HG02981 (cell line): Measurements from ENCODE around the gene ABCF3.
A peak's percentile ranks its signal among the peaks of the same experiment; 100 is the strongest.

Experiments used
- ATAC-seq: cut with Tn5 transposase; IDR thresholded peaks from one replicate; pipeline ENCODE4 v1.9.1; 2021; ENCODE audit warnings: mild to moderate bottlenecking, moderate library complexity; ENCODE audit not compliant: unreplicated experiment

The ABCF3 gene

DNA sequence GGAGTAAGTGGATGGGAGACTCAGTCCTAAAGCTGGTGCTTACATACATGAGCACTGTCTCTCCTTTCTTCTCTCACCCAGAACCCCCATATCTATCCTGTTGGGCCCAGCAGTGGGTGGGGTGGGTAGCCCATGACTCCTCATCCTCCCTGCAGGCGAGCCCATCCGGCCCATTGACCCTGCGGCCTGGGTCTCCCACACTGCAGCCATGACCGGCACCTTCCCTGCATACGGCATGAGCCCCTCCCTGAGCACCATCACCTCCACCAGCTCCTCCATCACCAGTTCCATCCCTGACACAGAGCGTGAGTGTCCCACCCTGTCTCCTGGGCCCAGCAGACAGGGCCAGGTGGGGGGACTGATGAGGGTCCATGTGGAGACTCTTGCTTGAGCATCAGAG is 19.3 kb upstream of the ABCF3 start:
- ATAC-seq: no peak

DNA sequence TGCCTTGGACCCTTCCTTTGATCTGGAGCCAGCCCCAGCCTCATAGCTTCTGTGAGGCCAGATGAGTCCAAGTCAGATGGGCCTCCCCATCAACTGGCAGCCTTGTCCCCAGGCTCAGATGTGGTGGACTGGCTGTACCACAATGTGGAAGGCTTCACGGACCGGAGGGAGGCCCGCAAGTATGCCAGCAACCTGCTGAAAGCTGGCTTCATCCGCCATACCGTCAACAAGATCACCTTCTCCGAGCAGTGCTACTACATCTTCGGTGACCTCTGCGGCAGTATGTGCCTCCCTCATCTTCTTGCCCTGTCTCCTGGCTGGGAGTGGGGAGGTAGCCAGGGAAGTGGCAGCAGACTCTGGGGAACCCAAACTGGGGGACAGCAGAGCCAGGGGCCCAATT is 18.2 kb upstream of the ABCF3 start:
- ATAC-seq: no peak

DNA sequence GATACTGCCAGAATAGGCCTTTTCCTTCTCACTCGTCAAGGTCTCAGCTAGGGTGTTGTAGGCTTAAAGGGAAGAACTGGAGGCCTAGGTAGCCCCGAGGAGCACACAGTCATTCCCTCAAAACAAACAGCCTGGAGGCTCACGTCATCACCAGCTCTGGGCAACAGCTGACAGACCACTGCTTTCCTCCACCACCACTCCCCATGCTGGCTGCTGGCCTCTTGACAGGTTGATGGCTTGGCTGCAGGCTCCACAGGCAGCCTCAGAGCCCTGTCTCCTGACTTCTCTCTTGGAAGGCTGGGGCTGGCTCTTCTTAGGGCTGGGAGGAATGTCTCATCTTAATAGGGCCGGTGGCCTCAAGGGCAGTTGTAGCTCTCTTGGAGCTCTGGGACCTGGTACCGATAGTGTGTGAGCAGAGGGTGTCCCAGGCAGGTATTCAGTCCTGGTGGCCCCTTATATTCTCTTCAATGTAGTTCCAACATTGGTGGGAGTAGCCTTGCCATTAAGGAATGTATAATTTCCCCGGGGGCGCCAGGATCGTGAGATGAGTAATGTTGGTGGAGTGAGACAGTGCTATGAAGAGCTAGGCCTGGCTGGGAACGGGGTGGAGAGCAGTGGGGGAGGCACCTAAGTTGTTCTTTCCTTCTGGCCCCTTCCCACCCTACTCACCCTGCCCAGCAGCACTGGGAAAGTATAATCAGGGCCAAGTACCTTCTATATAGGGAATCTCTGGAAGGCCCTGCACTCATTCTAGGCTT is 17.5 kb upstream of the ABCF3 start:
- ATAC-seq: no peak

DNA sequence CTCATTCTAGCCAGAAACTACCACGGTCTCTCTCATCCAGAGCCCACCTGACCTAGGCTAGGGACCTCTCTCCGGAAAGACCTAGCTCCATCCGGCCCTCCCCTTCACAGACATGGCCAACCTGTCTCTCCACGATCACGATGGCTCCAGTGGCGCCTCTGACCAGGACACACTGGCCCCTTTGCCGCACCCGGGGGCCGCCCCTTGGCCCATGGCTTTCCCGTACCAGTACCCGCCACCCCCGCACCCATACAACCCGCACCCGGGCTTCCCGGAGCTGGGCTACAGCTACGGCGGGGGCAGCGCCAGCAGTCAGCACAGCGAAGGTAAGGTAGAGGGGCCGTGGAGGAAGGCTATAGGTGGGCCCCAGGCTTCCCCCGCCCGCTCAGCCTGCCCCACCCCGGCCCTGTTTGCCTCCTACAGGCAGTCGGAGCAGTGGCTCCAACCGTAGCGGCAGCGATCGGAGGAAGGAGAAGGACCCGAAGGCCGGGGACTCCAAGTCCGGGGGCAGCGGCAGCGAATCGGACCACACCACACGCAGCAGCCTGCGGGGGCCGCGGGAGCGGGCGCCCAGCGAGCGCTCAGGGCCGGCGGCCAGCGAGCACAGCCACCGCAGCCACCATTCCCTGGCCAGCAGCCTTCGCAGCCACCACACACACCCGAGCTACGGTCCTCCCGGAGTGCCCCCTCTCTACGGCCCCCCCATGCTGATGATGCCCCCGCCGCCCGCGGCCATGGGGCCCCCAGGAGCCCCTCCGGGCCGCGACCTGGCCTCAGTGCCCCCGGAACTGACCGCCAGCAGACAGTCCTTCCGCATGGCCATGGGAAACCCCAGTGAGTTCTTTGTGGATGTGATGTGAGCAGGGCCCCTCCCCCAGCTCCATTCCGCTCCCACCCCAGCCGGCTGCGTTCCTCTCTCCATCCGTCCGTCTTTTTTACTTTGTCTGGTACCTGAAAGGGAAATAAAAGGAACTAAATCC is 15.8 kb upstream of the ABCF3 start:
- no peak for ATAC-seq

DNA sequence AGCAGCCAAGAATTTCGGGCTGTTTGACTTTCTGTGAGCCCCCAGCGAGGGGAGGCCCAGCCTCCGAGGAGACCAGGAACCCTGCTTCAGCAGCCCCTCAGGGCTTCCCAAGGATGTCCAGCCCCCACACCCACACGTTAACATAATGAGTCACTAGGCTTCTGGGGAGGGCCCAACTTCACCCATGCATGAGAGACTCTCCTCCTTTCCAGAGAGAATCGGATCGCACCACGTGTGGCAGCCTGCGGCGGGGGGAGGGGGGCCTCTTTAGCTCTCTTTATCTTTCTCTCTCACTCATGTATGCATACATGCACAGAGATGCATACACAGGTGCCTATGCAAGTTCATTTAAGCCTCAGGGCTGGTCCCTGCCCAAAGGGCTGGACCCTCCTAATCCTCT is 14.4 kb upstream of the ABCF3 start:
- no peak for ATAC-seq

DNA sequence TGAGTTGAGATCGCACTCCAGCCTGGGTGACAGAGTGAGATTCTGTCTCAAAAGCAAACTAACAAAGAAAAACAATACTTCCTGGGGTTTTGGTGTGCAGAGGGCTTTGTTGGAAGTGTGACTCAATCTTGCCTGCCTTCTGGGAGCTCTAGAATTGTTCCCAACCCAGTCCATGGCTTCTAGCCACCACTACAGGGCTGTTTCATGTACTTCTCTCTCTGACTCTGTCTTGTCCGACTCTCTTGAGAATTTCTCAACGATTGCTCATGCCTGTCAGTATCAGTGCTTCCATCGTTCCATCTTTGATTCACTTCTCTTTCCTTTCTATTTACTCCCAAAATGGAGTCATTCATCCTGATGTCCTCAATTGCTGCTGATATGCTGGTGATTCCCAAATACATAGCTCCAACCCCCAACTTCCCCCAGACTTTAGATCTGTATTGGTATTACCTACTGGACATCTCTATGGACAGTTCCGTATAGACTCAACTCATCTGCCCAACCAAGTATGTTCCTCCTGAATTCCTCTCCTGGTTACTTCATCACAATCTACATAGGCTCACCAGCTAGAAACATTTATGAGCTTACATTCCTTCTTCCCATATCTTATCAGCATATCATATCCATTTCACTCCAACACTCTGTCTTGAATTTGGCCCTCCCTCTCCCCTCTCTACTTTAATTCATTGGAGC is 13.2 kb upstream of the ABCF3 start:
- ATAC-seq: no peak

DNA sequence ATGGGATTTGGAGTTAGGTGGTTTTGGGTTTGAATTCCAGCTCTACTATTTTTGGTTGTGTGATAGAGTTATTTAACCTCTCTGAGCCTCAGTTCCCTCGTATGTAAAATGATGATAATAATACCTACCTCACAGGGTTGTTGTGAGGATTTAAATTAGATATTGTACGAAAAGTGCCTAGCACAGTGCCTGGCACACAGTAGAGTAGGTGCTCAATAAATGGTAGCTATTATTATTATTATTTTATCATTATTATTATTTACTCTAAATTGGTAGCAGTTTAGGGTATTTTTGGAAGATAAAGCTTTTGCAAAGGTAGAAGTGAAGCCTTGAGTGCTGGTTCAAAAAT is 12.7 kb upstream of the ABCF3 start:
- ATAC-seq: no peak

DNA sequence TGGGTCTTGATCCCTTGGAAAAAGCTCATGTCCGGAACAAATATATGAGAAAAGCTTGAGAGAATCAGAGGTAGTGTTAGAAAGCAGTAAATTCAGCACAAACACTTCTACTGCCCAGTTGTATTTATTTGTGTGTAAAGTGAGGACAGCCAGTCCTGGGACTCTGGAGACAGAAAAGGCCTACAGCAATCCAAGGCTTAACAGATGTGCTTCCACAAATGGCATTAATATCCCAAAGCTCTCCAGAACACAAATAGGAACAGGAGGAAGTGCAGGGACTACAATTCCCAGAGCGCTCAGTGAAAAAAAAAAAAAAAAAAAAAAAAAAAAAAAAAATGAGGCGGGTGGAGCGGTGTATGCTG is 11.7 kb upstream of the ABCF3 start:
- no peak for ATAC-seq

DNA sequence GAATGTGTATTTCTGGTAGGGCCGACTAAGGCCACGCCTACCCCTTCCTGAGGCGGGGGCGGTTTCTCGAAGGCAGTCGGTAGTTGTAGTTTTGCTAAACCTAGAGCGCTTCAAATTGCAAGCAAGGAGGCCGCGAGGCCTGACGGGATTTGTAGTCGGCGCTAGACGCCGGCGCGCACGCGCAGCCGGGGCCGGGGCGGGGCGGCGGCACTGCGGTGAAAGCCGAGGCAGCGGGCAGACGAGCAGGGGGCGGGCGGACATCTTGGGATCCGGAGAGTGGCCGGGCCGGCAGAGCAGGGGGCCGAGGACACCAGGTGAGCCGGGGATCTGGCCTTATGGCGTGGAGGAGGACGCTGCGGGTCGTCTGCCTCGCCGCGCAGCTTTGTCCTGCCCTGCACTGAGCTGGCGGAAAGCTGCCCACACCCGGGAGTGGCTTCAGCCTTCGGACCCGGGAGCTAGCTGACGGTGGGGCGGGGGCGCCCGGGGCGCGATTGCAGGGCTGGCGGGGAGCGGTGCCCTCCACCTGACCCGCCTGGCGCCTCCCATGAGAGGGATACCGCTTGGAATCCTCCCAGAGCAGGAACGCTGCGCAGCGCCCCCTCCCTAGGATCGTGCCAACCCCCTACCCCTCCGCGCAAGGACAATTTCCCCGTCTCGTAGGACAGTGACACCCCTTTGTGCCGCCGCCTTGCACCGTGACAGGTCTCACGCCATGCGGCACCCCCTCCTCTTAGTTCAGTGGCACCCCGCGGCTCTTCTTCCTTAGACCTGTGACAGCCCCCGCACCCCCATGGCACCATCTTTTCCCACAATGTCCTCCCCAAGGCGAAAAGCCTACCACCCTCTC is 11.1 kb upstream of the ABCF3 start, which contains the start of gene AP2M1:
Gene AP2M1, plus strand, starts transcription at position 210 of the 847 bp plus-strand sequence. CDS start 2,139 bp downstream, outside the sequence.
- ATAC-seq: peak; percentile 94

DNA sequence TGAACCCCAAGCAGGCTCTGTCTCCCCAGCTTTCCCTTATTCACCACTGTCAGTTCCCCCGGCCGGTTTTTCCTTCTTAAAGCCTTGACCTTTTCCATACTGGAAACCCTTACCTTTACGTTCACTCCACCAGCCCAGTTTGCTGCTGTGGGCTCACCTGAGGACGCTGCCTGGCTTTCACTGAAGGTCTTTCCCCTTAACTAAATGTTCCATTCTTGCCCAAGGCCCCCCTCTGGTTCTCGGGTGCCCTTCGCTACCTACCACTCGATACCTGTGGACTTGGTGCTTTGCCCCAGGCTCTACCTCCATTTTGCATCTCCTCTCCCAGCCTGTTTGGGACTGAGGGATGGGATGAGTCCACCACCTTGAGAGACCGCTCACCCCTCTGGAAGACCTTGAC is 10.5 kb upstream of the ABCF3 start:
- no peak for ATAC-seq

DNA sequence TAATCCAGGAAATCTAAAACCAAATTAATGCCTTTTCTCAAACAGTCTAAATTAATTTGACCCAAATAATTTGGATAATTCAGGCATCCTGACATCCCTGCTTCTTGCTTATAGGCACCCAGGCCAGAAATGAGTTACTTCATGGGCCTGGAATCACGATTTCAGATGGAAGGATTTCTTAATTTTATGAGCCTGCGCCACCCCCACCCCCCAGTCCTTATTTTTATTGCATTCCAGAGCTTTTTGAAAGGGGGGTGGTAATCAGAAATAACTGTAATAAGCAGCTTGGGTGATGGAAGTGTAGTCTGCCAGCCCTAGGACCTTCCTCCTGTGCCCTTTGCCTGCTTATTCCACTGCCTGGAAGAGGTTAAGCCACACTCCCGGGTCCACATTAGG is 10.0 kb upstream of the ABCF3 start:
- no peak for ATAC-seq

DNA sequence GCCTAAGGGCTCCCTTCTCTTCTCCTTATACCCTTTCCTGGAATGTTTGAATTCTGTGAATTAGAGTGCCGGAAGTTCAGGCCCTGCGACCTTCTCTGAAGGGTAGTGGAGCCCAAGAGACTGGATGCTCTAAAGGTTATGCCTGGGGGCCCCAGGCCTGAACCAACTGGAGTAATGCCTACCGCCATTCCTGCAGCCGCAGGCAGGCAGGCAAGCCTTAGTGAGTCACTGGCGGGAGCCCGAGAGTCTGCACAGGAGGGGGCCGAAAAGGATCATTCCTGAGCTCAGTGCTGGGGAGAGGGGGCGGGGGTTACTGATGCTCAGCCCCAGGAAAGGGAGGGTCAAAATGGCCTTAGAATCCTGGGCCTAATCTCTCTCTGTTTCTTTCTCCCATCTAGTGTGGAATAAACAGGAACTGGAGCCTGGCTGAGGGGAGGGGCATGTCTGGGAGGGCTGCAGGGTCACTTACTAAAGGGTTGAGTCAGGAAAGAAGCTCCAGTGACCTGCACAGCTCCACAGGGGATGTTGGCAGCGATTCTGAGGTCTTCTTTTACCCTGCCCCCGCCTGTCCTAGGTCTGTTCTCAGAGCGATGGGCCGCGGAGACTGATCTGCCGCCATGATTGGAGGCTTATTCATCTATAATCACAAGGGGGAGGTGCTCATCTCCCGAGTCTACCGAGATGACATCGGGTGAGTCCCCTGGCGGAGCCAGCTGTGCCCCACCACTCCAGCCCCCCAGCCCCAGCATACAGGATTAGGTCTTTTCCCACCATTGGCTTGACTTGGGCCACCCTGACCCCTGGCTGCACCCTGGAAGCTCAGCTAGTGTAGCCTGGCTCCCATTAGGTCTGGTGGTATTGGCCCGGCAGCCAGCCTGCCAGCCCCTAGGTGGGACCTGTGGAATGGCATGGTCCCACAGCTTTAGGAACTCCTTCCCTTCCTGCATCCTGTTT is 9.3 kb upstream of the ABCF3 start:
- no peak for ATAC-seq

DNA sequence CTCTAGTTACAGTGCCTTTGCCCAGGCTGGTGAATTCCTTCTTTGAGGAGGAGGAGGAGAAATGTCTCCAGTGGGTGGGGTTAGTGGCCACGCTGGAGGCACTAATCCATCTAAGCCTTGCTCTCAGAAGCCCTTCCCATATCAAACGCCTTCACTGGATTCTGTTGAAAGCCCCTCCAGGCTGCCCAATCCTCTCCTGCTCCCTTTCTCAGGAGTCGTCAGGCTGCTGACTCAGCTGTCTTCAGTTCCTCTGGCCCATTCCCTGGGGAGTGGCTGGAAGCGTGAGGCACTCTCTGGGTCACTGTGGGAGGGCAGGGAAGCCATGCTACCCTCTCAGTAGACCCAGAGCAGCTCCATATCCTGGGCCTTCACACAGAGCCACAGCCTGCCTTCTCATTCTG is 8.7 kb upstream of the ABCF3 start:
- no peak for ATAC-seq

DNA sequence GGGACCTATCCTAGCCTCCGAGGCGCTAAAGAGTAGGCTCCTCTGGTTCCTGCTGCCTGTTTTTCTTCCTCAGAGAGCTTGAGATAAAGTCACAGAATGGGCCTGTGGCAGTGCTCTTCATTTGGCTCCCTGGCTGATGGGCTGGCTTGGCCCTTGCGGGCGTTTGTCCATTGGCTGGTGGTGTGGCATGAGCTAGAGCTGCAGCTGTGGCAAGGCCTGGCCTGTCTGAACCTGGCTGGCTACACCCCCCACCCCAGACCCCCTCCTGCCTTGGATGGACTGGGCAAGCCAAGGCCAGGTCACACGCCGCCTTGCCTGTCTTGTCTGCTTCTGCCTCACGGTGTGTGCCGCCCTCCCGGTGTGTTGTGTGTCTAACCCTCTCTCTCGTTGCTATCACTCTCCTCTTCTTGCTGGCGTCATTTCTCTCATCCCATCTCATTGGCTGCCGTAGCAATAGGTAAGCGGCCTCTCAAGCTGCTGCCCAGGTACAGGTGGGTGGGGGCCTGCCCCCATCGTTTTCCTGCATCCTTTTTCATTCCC is 8.2 kb upstream of the ABCF3 start:
- no peak for ATAC-seq

DNA sequence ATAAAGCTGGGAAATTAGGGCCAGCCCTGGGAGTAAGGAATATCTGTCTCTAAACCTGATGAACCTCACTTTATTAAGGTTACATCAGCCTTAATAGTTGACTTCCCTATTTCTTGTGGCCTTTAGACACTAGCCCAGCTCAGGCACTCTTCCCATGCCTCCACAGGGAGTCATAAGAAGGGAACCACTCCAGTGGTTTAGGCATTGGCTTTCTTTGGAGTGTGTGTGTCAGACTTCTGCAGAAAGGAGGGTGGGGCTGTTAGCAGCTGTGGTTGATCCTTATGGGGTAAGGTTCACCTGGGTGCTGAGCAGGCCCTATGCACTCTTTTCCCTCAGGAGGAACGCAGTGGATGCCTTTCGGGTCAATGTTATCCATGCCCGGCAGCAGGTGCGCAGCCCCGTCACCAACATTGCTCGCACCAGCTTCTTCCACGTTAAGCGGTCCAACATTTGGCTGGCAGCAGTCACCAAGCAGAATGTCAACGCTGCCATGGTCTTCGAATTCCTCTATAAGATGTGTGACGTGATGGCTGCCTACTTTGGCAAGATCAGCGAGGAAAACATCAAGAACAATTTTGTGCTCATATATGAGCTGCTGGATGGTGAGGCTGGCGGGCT is 7.4 kb upstream of the ABCF3 start:
- no peak for ATAC-seq

DNA sequence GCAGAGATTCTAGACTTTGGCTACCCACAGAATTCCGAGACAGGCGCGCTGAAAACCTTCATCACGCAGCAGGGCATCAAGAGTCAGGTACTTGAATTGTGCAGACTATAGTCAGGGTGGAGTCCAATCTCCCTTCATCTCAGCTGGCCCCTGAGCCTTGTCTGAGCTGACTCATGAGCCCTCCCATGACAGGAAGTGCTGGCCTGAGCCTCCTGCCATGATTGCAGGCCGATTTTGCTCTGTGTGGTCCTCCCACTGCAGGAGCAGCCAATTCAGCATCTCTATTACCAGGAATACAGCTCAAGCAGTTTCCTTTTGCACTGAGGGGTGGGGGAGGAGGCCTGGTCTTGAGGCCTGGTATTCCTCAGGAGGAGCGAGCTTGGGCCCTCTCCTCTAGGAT is 5.8 kb upstream of the ABCF3 start:
- no peak for ATAC-seq

DNA sequence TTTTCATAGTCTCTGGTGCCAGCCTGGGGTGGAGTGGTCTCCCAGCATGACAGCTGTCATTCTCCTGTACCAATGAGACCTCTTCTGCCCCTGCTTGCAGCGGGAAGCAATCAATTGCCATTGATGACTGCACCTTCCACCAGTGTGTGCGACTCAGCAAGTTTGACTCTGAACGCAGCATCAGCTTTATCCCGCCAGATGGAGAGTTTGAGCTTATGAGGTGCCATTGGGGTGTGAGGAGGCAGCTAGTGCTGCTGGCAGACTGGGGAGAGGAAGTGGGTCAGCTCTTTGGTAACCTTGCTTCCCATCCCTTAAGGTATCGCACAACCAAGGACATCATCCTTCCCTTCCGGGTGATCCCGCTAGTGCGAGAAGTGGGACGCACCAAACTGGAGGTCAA is 4.4 kb upstream of the ABCF3 start:
- no peak for ATAC-seq

DNA sequence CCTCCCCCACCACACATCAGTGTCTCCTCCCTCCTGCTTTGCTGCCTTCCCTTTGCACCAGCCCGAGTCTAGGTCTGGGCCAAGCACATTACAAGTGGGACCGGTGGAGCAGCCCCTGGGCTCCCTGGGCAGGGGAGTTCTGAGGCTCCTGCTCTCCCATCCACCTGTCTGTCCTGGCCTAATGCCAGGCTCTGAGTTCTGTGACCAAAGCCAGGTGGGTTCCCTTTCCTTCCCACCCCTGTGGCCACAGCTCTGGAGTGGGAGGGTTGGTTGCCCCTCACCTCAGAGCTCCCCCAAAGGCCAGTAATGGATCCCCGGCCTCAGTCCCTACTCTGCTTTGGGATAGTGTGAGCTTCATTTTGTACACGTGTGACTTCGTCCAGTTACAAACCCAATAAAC is 2.3 kb upstream of the ABCF3 start:
- no peak for ATAC-seq
